Right lobe of liver (tissue), 6 donors: ENCODE data around the gene SYNE2. TPM values are rescaled to one million over a fixed set of nuclear protein-coding genes. Genes with fewer than 3 reads are reported as not detected.
A peak's percentile ranks its signal among the peaks of the same experiment; 100 is the strongest.

ENCODE experiments used
- ATAC-seq, 4 donors: fragments of 200-7000 bp; cut with Tn5 transposase; one replicate each; pipeline ENCODE4 v1.9.1; 2020; ENCODE audit warnings: mild to moderate bottlenecking in 4 of 4, moderate library complexity in 4 of 4
- DNase-seq, 3 donors: peaks; one replicate each; pipeline ENCODE4 v3.0.0-alpha.2; 2020
- H3K27ac ChIP-seq, 3 donors: fragments of 200-600 bp; one replicate each; pipeline ENCODE4 v1.8.0; 2022
- H3K27me3 ChIP-seq, 2 donors: fragments of 200-600 bp; one replicate each; pipeline ENCODE4 v1.8.0; 2022
- H3K36me3 ChIP-seq, 4 donors: fragments of 200-600 bp; sonication (generic) in 1 of 4; one replicate each; pipeline versions ENCODE4 v1.5.1 to v1.8.0; 2017 to 2022; ENCODE audit warnings: control low read depth in 1 of 4
- H3K4me1 ChIP-seq, 4 donors: fragments of 200-600 bp; sonication (generic) in 1 of 4; one replicate each; pipeline versions ENCODE4 v1.5.1 to v1.8.0; 2017 to 2022; ENCODE audit warnings: control low read depth in 1 of 4
- H3K4me3 ChIP-seq, 3 donors: fragments of 200-600 bp; one replicate each; pipeline ENCODE4 v1.8.0; 2022
- H3K9me3 ChIP-seq, 4 donors: fragments of 200-600 bp; sonication (generic) in 1 of 4; one replicate each; pipeline versions ENCODE4 v1.5.1 to v1.8.0; 2017 to 2022; ENCODE audit warnings: control low read depth in 1 of 4
- POLR2A ChIP-seq: fragments of 450-650 bp; IDR thresholded peaks from one replicate; pipeline ENCODE4 v1.6.1; 2017; ENCODE audit warnings: antibody characterized with exemption, mild to moderate bottlenecking
- WGBS: methylation state at CpG from one replicate; pipeline ENCODE4 v1.1.6; 2018; ENCODE audit warnings: low coverage, low lambda C conversion rate; ENCODE audit not compliant: insufficient coverage; ENCODE audit errors: missing lambda C conversion rate; 5-methylcytosine and 5-hydroxymethylcytosine counted together
- intact Hi-C, 2 donors: fragments of 100-400 bp; cut with DNase I; formaldehyde crosslinking; loops; one replicate each; pipeline versions ENCODE4 v1.11.2 to v1.14.1; 2022
- total RNA-seq, 6 experiments: library from RNA; depleted of rRNA in 2 of 6; stranded (reverse); fragments of >200 nt in 2 of 6; fragmentation: NEBNext Ultra II Directional in 3 of 6; extraction: Animal tissue kit (Norgen Biotek cat#: 25700) in 3 of 6; gene quantifications; one replicate each; pipeline versions ENCODE4 v1.1.0 to v1.2.4, GENCODE V29; 2016 to 2023
- TF ChIP-seq, protein P1 (sequence below), 4 donors: fragments of 200-600 bp in 3 of 4; fragments of 450-650 bp in 1 of 4; IDR thresholded peaks; one replicate each; pipeline versions ENCODE4 v1.5.1 to v1.8.0; 2016 to 2022; ENCODE audit warnings: antibody characterized with exemption in 4 of 4, mild to moderate bottlenecking in 2 of 4
- donor health status: DM: no; HTN: yes; CAD: no.
- donor health status: DM: no; HTN: no; CAD: no.
- donor health status: DM: no; HTN: no; CAD: no.
- donor health status: DM: no; HTN: yes; CAD: no.
- donor health status: DM: no; HTN: yes; CAD: no.

The SYNE2 gene
- total RNA-seq, 6 experiments from 2014 or later = 34.6 to 118 (median 47.8) TPM

DNA sequence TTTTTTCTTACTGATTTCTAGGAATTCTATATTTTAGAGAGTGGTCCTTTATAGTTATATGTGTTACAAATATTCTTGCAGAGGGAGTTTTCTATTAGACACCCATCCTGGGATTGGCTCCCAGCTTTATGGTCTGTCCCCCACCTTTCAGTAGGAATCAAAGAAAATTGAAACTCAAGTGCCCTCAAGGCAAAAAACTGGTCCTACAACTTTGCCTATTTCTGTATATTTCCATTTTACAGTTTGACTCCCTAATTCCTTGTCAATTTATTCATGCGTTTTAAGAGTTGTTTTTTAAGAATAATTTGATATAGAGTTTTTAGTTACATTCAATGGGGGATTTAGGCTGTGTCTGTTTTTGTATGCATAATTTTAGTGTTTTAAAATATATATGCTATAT lies 208.9 kb downstream of the SYNE2 start:
- DNase-seq = no peak
- WGBS = 94% methylated on average over 1 of the region's 1 CpG
- Histone ChIP-seq H3K9me3 (no peaks in the 10 kb centered on the region), H3K27ac (no peak overlapping the region), H3K27me3 (no peaks in the 10 kb centered on the region), H3K4me3 (no peak overlapping the region), H3K36me3 (peaks cover 0 to 10% (median 0%) of the 10 kb centered on the region in 4 donors), H3K4me1 (no peaks in the 10 kb centered on the region)
- ATAC-seq = no peak
- no peak for TF ChIP-seq POLR2A
- TF ChIP-seq, protein P1, sequence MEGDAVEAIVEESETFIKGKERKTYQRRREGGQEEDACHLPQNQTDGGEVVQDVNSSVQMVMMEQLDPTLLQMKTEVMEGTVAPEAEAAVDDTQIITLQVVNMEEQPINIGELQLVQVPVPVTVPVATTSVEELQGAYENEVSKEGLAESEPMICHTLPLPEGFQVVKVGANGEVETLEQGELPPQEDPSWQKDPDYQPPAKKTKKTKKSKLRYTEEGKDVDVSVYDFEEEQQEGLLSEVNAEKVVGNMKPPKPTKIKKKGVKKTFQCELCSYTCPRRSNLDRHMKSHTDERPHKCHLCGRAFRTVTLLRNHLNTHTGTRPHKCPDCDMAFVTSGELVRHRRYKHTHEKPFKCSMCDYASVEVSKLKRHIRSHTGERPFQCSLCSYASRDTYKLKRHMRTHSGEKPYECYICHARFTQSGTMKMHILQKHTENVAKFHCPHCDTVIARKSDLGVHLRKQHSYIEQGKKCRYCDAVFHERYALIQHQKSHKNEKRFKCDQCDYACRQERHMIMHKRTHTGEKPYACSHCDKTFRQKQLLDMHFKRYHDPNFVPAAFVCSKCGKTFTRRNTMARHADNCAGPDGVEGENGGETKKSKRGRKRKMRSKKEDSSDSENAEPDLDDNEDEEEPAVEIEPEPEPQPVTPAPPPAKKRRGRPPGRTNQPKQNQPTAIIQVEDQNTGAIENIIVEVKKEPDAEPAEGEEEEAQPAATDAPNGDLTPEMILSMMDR (IDR thresholded peaks at IDR 0.05) = no peak
- intact Hi-C loops = no loop called here

DNA sequence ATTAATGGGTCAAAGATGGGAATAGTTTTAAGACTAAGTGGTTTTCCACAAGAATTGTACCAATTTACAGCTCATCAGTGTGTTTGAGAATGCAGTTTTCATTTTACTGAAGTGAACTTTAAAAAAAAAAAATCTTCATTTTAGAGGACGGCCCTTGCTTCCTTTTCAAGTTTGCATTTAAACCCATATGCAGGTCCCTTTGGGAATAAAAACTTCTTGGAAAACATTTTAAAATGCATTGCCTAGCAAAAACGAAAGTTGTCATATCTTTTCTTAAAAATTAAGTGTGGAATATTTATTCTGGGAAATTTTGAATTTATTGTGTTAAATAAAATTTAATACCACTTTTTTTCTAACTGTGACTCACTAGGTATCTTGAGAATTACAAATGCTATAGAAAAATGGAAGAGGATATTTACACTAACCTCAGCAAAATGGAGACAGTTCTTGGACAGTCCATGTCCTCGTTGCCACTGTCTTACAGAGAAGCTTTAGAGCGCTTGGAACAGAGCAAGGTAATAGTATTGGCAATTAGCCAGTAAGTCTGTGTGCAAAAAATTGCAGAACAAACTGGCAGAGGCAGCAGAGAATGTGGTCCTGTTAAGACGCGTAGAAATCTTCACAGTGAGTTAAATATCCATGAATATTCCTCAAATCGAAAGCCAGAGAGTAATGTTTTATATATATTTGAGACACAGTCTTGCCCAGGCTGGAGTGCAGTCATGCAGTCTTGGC lies 209.7 kb downstream of the SYNE2 start:
- H3K4me3 ChIP-seq = no peak overlapping the region
- DNase-seq = no peak
- no peak for TF ChIP-seq POLR2A
- TF ChIP-seq, protein P1 (IDR thresholded peaks at IDR 0.05) = no peak
- H3K27ac ChIP-seq = no peak overlapping the region
- intact Hi-C loops = no loop called here
- no peak for ATAC-seq
- H3K36me3 ChIP-seq = peaks cover 0 to 10% (median 0%) of the 10 kb centered on the region in 4 donors
- H3K27me3 ChIP-seq = no peaks in the 10 kb centered on the region
- WGBS = 82% methylated on average over 7 of the region's 7 CpGs
- H3K9me3 ChIP-seq = no peaks in the 10 kb centered on the region
- no peaks in the 10 kb centered on the region for H3K4me1 ChIP-seq

DNA sequence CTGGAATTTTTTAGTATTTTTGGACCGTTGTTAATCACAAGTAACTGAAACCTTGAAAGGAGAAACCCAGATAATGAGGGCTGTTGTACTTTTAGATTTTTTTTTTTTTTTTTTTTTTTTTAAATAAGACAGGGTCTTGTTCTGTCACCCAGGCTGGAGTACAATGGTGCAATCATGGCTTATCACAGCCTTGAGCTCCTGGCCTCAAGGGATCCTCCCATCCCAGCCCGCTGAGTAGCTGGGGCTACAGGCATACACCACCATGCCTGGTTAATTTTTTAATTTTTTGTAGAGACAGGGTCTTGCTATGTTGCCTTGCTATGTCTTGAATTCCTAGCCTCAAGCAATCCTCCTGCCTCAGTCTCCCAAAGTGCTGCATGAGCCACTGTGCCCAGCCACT lies 211.6 kb downstream of the SYNE2 start:
- Histone ChIP-seq H3K27ac (no peak overlapping the region), H3K9me3 (no peaks in the 10 kb centered on the region), H3K4me1 (no peaks in the 10 kb centered on the region), H3K4me3 (no peak overlapping the region), H3K36me3 (peaks cover 0 to 10% (median 0%) of the 10 kb centered on the region in 4 donors), H3K27me3 (no peaks in the 10 kb centered on the region)
- intact Hi-C loops = no loop called here
- ATAC-seq (no peak), DNase-seq (no peak)
- no peak for TF ChIP-seq POLR2A
- TF ChIP-seq, protein P1 (IDR thresholded peaks at IDR 0.05) = no peak
- WGBS = 95% methylated on average over 2 of the region's 2 CpGs

DNA sequence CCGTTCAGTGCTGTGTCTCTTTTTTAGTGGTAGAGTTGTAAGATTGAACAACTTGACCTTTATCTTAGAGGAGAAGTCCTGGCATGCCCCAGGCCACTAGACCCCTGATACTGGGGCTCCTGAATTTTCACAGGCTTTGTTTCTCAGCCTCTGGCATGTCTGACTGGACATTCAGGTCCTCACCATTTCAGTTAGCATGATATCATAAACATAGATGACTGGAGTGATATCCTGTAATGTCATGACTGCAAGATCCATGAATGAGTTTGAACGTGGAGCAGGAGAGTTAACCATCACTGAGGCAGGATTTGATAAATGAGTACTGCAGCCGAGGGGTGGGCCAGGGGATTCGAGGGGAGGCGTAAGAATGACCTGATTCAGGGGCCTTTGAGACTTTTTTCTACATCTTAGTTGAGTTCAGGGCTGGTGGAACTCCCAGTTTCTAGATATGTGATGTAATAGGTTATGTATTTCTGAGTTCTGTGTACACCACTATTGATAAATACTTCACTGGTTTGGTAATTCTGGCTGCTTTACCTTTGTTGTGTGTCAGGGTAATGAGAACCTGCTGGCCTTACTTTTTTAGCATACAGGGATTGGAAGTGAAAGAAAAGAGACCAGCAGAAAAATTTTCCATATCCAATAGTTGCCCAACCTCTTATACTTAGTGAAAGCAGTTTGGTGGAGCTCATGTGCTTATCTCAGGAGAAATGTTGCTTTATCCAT lies 217.0 kb downstream of the SYNE2 start:
- H3K27ac ChIP-seq = peak overlapping the region; percentile 16 to 35 (median 27)
- WGBS = 73% methylated on average over 4 of the region's 5 CpGs
- H3K9me3 ChIP-seq = no peaks in the 10 kb centered on the region
- ATAC-seq (peak; percentile 55 to 95 (median 62)), DNase-seq (no peak)
- no peaks in the 10 kb centered on the region for H3K4me1 ChIP-seq
- TF ChIP-seq, protein P1 (IDR thresholded peaks at IDR 0.05) = no peak
- TF ChIP-seq POLR2A = no peak
- peaks cover 0 to 6% (median 3%) of the 10 kb centered on the region in 4 donors for H3K36me3 ChIP-seq
- no peaks in the 10 kb centered on the region for H3K27me3 ChIP-seq
- H3K4me3 ChIP-seq = no peak overlapping the region
- intact Hi-C loops = no loop called here
